Mesenchymal stem cell (in vitro differentiated cells and primary cell): ENCODE data around the gene XIST.

Experiments
- DNase-seq: peaks from one replicate; pipeline ENCODE4 v3.0.0-alpha.2; 2013
- H2AFZ ChIP-seq: one replicate; pipeline ENCODE4 v1.6.1; 2013; ENCODE audit warnings: low read depth, mild to moderate bottlenecking, control low read depth, inconsistent platforms, low read length, moderate library complexity
- H2AK5ac ChIP-seq: 2 replicates; pipeline ENCODE4 v1.6.1; 2013; ENCODE audit warnings: low read length, moderate library complexity, mild to moderate bottlenecking, inconsistent platforms; ENCODE audit not compliant: severe bottlenecking
- H2BK120ac ChIP-seq: one replicate; pipeline ENCODE4 v1.6.1; 2013; ENCODE audit warnings: low read depth, mild to moderate bottlenecking, inconsistent platforms, low read length, moderate library complexity
- H2BK12ac ChIP-seq, 2 experiments: one replicate each; pipeline ENCODE4 v1.6.1; 2013; ENCODE audit warnings: inconsistent platforms in 2 of 2, low read length in 2 of 2, mild to moderate bottlenecking in 2 of 2, moderate library complexity in 2 of 2, control low read depth in 1 of 2
- H2BK15ac ChIP-seq: one replicate; pipeline ENCODE4 v1.6.1; 2013; ENCODE audit warnings: mild to moderate bottlenecking, low read depth, inconsistent platforms; ENCODE audit not compliant: poor library complexity, severe bottlenecking
- H2BK5ac ChIP-seq: 2 replicates; pipeline ENCODE4 v1.6.1; 2013; ENCODE audit warnings: low read depth, mild to moderate bottlenecking, low read length, control low read depth, inconsistent platforms; ENCODE audit not compliant: poor library complexity, severe bottlenecking
- H3K14ac ChIP-seq, 2 experiments: one replicate each; pipeline ENCODE4 v1.6.1; 2013; ENCODE audit warnings: inconsistent platforms in 2 of 2, low read length in 2 of 2, control low read depth in 1 of 2, mild to moderate bottlenecking in 1 of 2, moderate library complexity in 1 of 2
- H3K18ac ChIP-seq, 2 experiments: one replicate each; pipeline ENCODE4 v1.6.1; 2013; ENCODE audit warnings: inconsistent platforms in 2 of 2, low read length in 2 of 2, control low read depth in 1 of 2, low read depth in 1 of 2, mild to moderate bottlenecking in 1 of 2
- H3K23ac ChIP-seq, 2 experiments: one replicate each; pipeline ENCODE4 v1.6.1; 2013; ENCODE audit warnings: inconsistent platforms in 2 of 2, low read length in 2 of 2, mild to moderate bottlenecking in 2 of 2, moderate library complexity in 2 of 2, control low read depth in 1 of 2
- H3K27ac ChIP-seq: 2 replicates; pipeline ENCODE4 v1.5.1; 2013; ENCODE audit warnings: mild to moderate bottlenecking, moderate library complexity, low read length, control low read depth, inconsistent platforms; ENCODE audit not compliant: poor library complexity, severe bottlenecking
- H3K27me3 ChIP-seq, 2 experiments: 2 replicates each; pipeline versions ENCODE4 v1.6.1 to v1.7.0; 2013; ENCODE audit warnings: low read length in 2 of 2, mild to moderate bottlenecking in 2 of 2, moderate library complexity in 2 of 2, control low read depth in 1 of 2, inconsistent platforms in 1 of 2; ENCODE audit not compliant: control insufficient read depth in 1 of 2, insufficient read depth in 1 of 2
- H3K36me3 ChIP-seq, 2 experiments: 2 replicates each; pipeline versions ENCODE4 v1.6.1 to v1.7.0; 2013; ENCODE audit warnings: low read length in 2 of 2, control low read depth in 1 of 2, inconsistent platforms in 1 of 2, low read depth in 1 of 2, mild to moderate bottlenecking in 1 of 2; ENCODE audit not compliant: insufficient read depth in 2 of 2, control insufficient read depth in 1 of 2
- H3K4ac ChIP-seq, 2 experiments: one replicate each; pipeline ENCODE4 v1.6.1; 2013; ENCODE audit warnings: inconsistent platforms in 2 of 2, low read length in 2 of 2, mild to moderate bottlenecking in 2 of 2, moderate library complexity in 2 of 2, control low read depth in 1 of 2, low read depth in 1 of 2
- H3K4me1 ChIP-seq: 2 replicates; pipeline ENCODE4 v1.6.1; 2013; ENCODE audit warnings: low read depth, low read length, control low read depth; ENCODE audit not compliant: control insufficient read depth, insufficient read depth
- H3K4me2 ChIP-seq: 2 replicates; pipeline ENCODE4 v1.6.1; 2013; ENCODE audit warnings: low read length, mild to moderate bottlenecking, inconsistent platforms; ENCODE audit not compliant: poor library complexity, severe bottlenecking
- H3K4me3 ChIP-seq, 2 experiments: 2 replicates each; pipeline versions ENCODE4 v1.5.1 to v1.7.0; 2013; ENCODE audit warnings: low read length in 2 of 2, mild to moderate bottlenecking in 2 of 2, control low read depth in 1 of 2, low read depth in 1 of 2; ENCODE audit not compliant: insufficient read depth in 1 of 2
- H3K79me1 ChIP-seq: replicated peaks from 2 replicates; pipeline ENCODE4 v1.6.1; 2013; ENCODE audit warnings: mild to moderate bottlenecking, control low read depth, low read length, inconsistent platforms; ENCODE audit not compliant: poor library complexity, severe bottlenecking
- H3K9ac ChIP-seq: 2 replicates; pipeline ENCODE4 v1.7.0; 2013; ENCODE audit warnings: mild to moderate bottlenecking, low read length, moderate library complexity
- H3K9me3 ChIP-seq: 2 replicates; pipeline ENCODE4 v1.7.0; 2013; ENCODE audit warnings: mild to moderate bottlenecking, low read length; ENCODE audit not compliant: control insufficient read depth
- H4K8ac ChIP-seq: one replicate; pipeline ENCODE4 v1.6.1; 2013; ENCODE audit warnings: inconsistent platforms, mild to moderate bottlenecking, low read length, moderate library complexity
- H4K91ac ChIP-seq: one replicate; pipeline ENCODE4 v1.6.1; 2013; ENCODE audit warnings: mild to moderate bottlenecking, low read length, inconsistent platforms
- WGBS: methylation state at CpG from one replicate; pipeline ENCODE4 v1.1.7; 2013; ENCODE audit warnings: mixed read lengths; 5-methylcytosine and 5-hydroxymethylcytosine counted together

The XIST gene

GRCh38 chrX:73841337-73841736 is 11.2 kb downstream of the XIST start:
- Histone ChIP-seq H2AK5ac (no peak overlapping the region), H3K9ac (no peak overlapping the region), H2BK15ac (no peak overlapping the region), H2BK12ac (no peak overlapping the region), H2AFZ (no peak overlapping the region), H2BK5ac (no peak overlapping the region), H3K36me3 (peaks cover 0 to 48% of the 10 kb centered on the region in 2 experiments), H2BK120ac (no peak overlapping the region), H3K4me2 (no peak overlapping the region), H4K91ac (no peak overlapping the region), H4K8ac (no peak overlapping the region), H3K23ac (no peak overlapping the region), H3K27me3 (no peaks in the 10 kb centered on the region), H3K4ac (no peak overlapping the region), H3K27ac (no peak overlapping the region), H3K79me1 (no peaks in the 10 kb centered on the region), H3K18ac (no peak overlapping the region), H3K14ac (no peak overlapping the region), H3K9me3 (no peaks in the 10 kb centered on the region), H3K4me3 (no peak overlapping the region), H3K4me1 (no peaks in the 10 kb centered on the region)
- WGBS = 80% methylated on average over 1 of the region's 5 CpGs
- DNase-seq = no peak

- no peak overlapping the region for H3K4me3 ChIP-seq
- H2AK5ac ChIP-seq = no peak overlapping the region
Measured at GRCh38 chrX:73840120-73840924, 12.2 kb downstream of the XIST start.

GRCh38 chrX:73839152-73839551 is 13.4 kb downstream of the XIST start:
- Histone ChIP-seq H3K27me3 (no peaks in the 10 kb centered on the region), H3K9ac (no peak overlapping the region), H3K4me3 (no peak overlapping the region), H3K27ac (no peak overlapping the region), H2BK15ac (no peak overlapping the region), H4K91ac (no peak overlapping the region), H3K36me3 (peaks cover 0 to 52% of the 10 kb centered on the region in 2 experiments), H3K18ac (no peak overlapping the region), H3K4me2 (no peak overlapping the region), H4K8ac (no peak overlapping the region), H2BK12ac (no peak overlapping the region), H2AFZ (no peak overlapping the region), H3K79me1 (no peaks in the 10 kb centered on the region), H2BK5ac (no peak overlapping the region), H3K23ac (no peak overlapping the region), H2AK5ac (no peak overlapping the region), H3K4ac (no peak overlapping the region), H3K4me1 (no peaks in the 10 kb centered on the region), H2BK120ac (no peak overlapping the region), H3K14ac (no peak overlapping the region), H3K9me3 (no peaks in the 10 kb centered on the region)
- WGBS = 80% methylated on average over 1 of the region's 1 CpG
- no peak for DNase-seq

More at GRCh38 chrX:73840120-73840924, 12.2 kb downstream of the XIST start:
- Histone ChIP-seq H3K27ac (no peak overlapping the region), H3K4ac (no peak overlapping the region), H4K8ac (no peak overlapping the region), H3K79me1 (no peaks in the 10 kb centered on the region), H2AFZ (no peak overlapping the region), H3K36me3 (peaks cover 0 to 51% of the 10 kb centered on the region in 2 experiments), H2BK12ac (no peak overlapping the region), H3K27me3 (no peaks in the 10 kb centered on the region), H2BK15ac (no peak overlapping the region), H3K4me1 (no peaks in the 10 kb centered on the region), H3K4me2 (no peak overlapping the region), H4K91ac (no peak overlapping the region), H3K18ac (no peak overlapping the region), H2BK120ac (no peak overlapping the region), H3K9me3 (no peaks in the 10 kb centered on the region), H2BK5ac (no peak overlapping the region), H3K23ac (no peak overlapping the region), H3K14ac (no peak overlapping the region), H3K9ac (no peak overlapping the region)
- no peak for DNase-seq
- WGBS = 73% methylated on average over 4 of the region's 6 CpGs

- Histone ChIP-seq H2BK12ac (no peak overlapping the region), H3K9ac (no peak overlapping the region), H3K4me1 (no peaks in the 10 kb centered on the region), H3K79me1 (no peaks in the 10 kb centered on the region), H2BK120ac (no peak overlapping the region), H3K9me3 (no peaks in the 10 kb centered on the region), H2BK15ac (no peak overlapping the region), H3K4me2 (no peak overlapping the region), H2AK5ac (no peak overlapping the region), H4K8ac (no peak overlapping the region), H3K4me3 (no peak overlapping the region), H2AFZ (no peak overlapping the region), H3K36me3 (peaks cover 0 to 60% of the 10 kb centered on the region in 2 experiments), H3K27me3 (no peaks in the 10 kb centered on the region), H3K4ac (no peak overlapping the region), H3K18ac (no peak overlapping the region), H2BK5ac (no peak overlapping the region), H3K14ac (no peak overlapping the region), H4K91ac (no peak overlapping the region), H3K23ac (no peak overlapping the region), H3K27ac (no peak overlapping the region)
- WGBS = no CpG with 5 or more reads among the region's 3 CpGs
- DNase-seq = no peak
Measured at GRCh38 chrX:73838123-73838522, 14.4 kb downstream of the XIST start.
